ENCODE results near the gene GSDME.
"Not testable (repeated sequence)": the region's sequence is repeated elsewhere in the genome, so short reads cannot be mapped to it uniquely, and the experiment has no call there.

Gene GSDME

GRCh38 chr7:24757353-24758275 is at the start of gene GSDME:
GSDME (minus strand) TSS chr7:24757464; CDS start chr7:24749774, 7,690 bp downstream.
- DNase-seq: no peak

- no peak for DNase-seq
Observed at GRCh38 chr7:24802300-24802699, 45.0 kb upstream of the GSDME start.

- no peak for DNase-seq
Observed at GRCh38 chr7:24801883-24802282, 44.6 kb upstream of the GSDME start.

GRCh38 chr7:24800667-24801066 is 43.4 kb upstream of the GSDME start:
- DNase-seq: no peak

- no peak for DNase-seq
Observed at GRCh38 chr7:24800073-24800472, 42.8 kb upstream of the GSDME start.

- no peak for DNase-seq
Observed at GRCh38 chr7:24799506-24799905, 42.2 kb upstream of the GSDME start.

GRCh38 chr7:24798261-24798660 is 41.0 kb upstream of the GSDME start:
- DNase-seq: no peak

GRCh38 chr7:24797270-24797669 is 40.0 kb upstream of the GSDME start:
- no peak for DNase-seq

GRCh38 chr7:24795407-24795767 is 38.1 kb upstream of the GSDME start:
- no peak for DNase-seq

GRCh38 chr7:24794751-24795406 is 37.6 kb upstream of the GSDME start:
- not testable (repeated sequence) for DNase-seq

- no peak for DNase-seq
Observed at GRCh38 chr7:24793982-24794648, 36.9 kb upstream of the GSDME start.

GRCh38 chr7:24788961-24789576 is 31.8 kb upstream of the GSDME start:
- DNase-seq: no peak

GRCh38 chr7:24788075-24788474 is 30.8 kb upstream of the GSDME start:
- no peak for DNase-seq

GRCh38 chr7:24786941-24787340 is 29.7 kb upstream of the GSDME start:
- DNase-seq: no peak

- no peak for DNase-seq
Observed at GRCh38 chr7:24786306-24786705, 29.0 kb upstream of the GSDME start.

GRCh38 chr7:24784277-24784676 is 27.0 kb upstream of the GSDME start:
- no peak for DNase-seq

- no peak for DNase-seq
Observed at GRCh38 chr7:24783698-24784097, 26.4 kb upstream of the GSDME start.

- DNase-seq: no peak
Observed at GRCh38 chr7:24781106-24781505, 23.8 kb upstream of the GSDME start.

- DNase-seq: no peak
Observed at GRCh38 chr7:24779283-24779655, 22.0 kb upstream of the GSDME start.

- no peak for DNase-seq
Observed at GRCh38 chr7:24778543-24779282, 21.4 kb upstream of the GSDME start.

GRCh38 chr7:24777806-24778205 is 20.5 kb upstream of the GSDME start:
- no peak for DNase-seq

GRCh38 chr7:24773646-24774045 is 16.4 kb upstream of the GSDME start:
- no peak for DNase-seq

GRCh38 chr7:24769851-24770250 is 12.6 kb upstream of the GSDME start:
- DNase-seq: no peak
